ENCODE measurements around the gene HEBP2. TPM values are rescaled to one million over a fixed set of nuclear protein-coding genes. Genes with fewer than 3 reads are reported as not detected.

Gene HEBP2
- total and polyA plus RNA-seq, 3 experiments from 2014 or later = 27.2 to 42.0 (median 27.5) TPM

DNA sequence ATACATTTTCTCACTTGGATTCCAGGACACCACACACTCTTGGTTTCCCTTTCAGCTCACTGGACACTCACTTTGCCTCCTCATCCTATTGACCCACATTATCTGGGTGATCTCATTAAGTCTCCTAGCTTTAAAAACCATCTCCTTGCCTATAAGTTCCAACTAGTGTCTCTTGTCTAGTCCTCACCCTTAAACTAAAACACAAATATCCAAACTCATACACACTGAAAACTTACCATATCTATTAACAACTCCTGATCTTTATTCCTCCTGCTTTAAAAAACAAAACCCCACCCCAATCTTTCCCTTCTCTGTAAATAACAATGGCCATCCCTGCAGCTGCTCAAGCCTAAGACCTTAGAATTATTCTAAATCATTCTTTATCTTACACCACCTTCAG lies 29.8 kb upstream of the HEBP2 start:
- Histone ChIP-seq H3K36me3 (ENCODE audit: insufficient read depth, low read length) (no peaks in the 10 kb centered on the region), H3K9me3 (ENCODE audit: low read length) (no peaks in the 10 kb centered on the region), H3K27ac (ENCODE audit: low read depth, low read length) (no peak overlapping the region), H3K4me3 (ENCODE audit: low read length) (no peak overlapping the region), H3K4me1 (ENCODE audit: insufficient read depth, low read length) (no peaks in the 10 kb centered on the region), H3K27me3 (ENCODE audit: insufficient read depth, low read length, poor library complexity, severe bottlenecking) (no peaks in the 10 kb centered on the region)
- Mint-ChIP-seq H3K27me3 (peaks cover 7% of the 10 kb centered on the region in 2 donors), H3K36me3 (no peaks in the 10 kb centered on the region), H3K4me3 (no peak overlapping the region), H3K4me1 (no peaks in the 10 kb centered on the region), H3K27ac (no peak overlapping the region), H3K9me3 (no peaks in the 10 kb centered on the region)
- no peak for DNase-seq
- POLR2A ChIA-PET = no interaction called here
- CTCF ChIA-PET = no interaction called here

DNA sequence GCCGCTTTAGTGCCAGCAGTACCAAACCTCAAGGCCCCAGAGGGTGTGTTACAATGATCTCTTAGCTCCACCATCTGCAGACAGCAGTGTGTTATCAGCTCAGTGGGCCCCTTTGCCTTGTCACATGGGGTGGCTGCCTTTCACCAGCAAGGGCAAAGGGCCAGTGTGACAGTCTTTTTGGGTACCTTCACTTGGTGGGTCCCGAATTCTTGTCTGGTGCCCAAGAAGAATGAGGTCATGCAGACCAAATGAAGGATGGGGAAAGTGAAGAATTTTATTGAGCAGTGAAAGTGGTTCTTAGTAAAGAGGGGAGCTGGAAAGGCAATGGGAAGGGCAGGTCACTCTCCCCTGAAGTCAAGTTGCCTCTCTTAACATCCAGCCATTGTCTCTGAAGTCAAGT lies 29.2 kb upstream of the HEBP2 start:
- H3K9me3 ChIP-seq (ENCODE audit: low read length) = no peaks in the 10 kb centered on the region
- H3K27ac ChIP-seq (ENCODE audit: low read depth, low read length) = no peak overlapping the region
- H3K27me3 ChIP-seq (ENCODE audit: insufficient read depth, low read length, poor library complexity, severe bottlenecking) = no peaks in the 10 kb centered on the region
- Mint-ChIP-seq H3K27ac (no peak overlapping the region), H3K9me3 (no peaks in the 10 kb centered on the region), H3K4me1 (no peaks in the 10 kb centered on the region), H3K36me3 (no peaks in the 10 kb centered on the region), H3K4me3 (no peak overlapping the region), H3K27me3 (peaks cover 6 to 7% of the 10 kb centered on the region in 2 donors)
- ChIA-PET CTCF (no interaction called here), POLR2A (no interaction called here)
- H3K4me3 ChIP-seq (ENCODE audit: low read length) = no peak overlapping the region
- no peaks in the 10 kb centered on the region for H3K36me3 ChIP-seq (ENCODE audit: insufficient read depth, low read length)
- H3K4me1 ChIP-seq (ENCODE audit: insufficient read depth, low read length) = no peaks in the 10 kb centered on the region
- no peak for DNase-seq

DNA sequence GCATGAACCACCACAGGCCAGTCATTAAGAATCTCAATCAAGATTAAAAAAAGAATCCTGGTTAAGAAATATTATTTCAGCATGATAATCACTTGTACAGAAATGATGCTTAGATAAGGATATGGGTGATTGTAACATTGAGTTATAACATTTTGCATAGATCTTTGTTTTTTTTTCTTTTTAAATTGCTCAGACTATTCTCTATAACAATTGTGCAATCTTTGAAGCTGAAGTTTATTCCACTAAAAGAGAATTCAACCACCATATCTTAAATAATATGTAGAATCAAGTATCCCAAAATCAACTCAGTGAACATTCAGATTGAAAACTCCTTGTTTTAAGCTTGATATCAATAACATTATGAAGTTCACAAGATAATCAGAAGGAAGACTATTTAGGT lies 27.0 kb upstream of the HEBP2 start:
- H3K4me1 Mint-ChIP-seq = no peaks in the 10 kb centered on the region
- H3K9me3 Mint-ChIP-seq = no peaks in the 10 kb centered on the region
- H3K36me3 Mint-ChIP-seq = no peaks in the 10 kb centered on the region
- H3K4me1 ChIP-seq (ENCODE audit: insufficient read depth, low read length) = no peaks in the 10 kb centered on the region
- CTCF ChIA-PET = no interaction called here
- no peak overlapping the region for H3K4me3 Mint-ChIP-seq
- no peaks in the 10 kb centered on the region for H3K27me3 ChIP-seq (ENCODE audit: insufficient read depth, low read length, poor library complexity, severe bottlenecking)
- POLR2A ChIA-PET = no interaction called here
- no peaks in the 10 kb centered on the region for H3K36me3 ChIP-seq (ENCODE audit: insufficient read depth, low read length)
- peaks cover 4 to 7% of the 10 kb centered on the region in 2 donors for H3K27me3 Mint-ChIP-seq
- H3K4me3 ChIP-seq (ENCODE audit: low read length) = no peak overlapping the region
- no peak overlapping the region for H3K27ac ChIP-seq (ENCODE audit: low read depth, low read length)
- H3K27ac Mint-ChIP-seq = no peak overlapping the region
- no peak for DNase-seq
- no peaks in the 10 kb centered on the region for H3K9me3 ChIP-seq (ENCODE audit: low read length)

DNA sequence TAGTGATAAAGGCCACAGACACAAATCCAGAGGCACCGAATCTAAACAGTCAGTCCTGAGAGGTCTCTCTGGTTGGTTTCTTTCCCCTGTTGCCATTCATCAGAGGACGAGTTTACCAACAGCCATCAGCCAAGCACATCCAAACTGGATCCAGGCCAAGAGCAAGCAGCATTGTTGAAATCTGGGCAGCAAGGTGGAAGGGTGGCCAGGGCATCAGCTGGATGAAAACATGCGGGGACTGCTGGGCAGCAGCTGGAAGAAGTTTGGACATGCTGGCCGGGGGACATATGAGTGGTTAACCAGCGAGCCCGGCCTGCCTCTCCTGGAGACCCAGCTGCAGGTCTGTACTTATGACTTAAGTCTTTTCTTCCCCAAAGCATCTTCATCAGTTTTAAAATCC lies 26.2 kb upstream of the HEBP2 start, which contains the start of gene SMIM28:
TSS of gene SMIM28 (plus strand) at position 62 of the 400 bp plus-strand sequence. CDS start at position 230, 168 bp downstream.
- no peaks in the 10 kb centered on the region for H3K36me3 ChIP-seq (ENCODE audit: insufficient read depth, low read length)
- Mint-ChIP-seq H3K9me3 (no peaks in the 10 kb centered on the region), H3K27ac (no peak within 1 kb of the TSS), H3K4me1 (no peaks in the 10 kb centered on the region), H3K27me3 (peaks cover 4 to 11% of the 10 kb centered on the region in 2 donors), H3K4me3 (no peak within 1 kb of the TSS), H3K36me3 (no peaks in the 10 kb centered on the region)
- H3K9me3 ChIP-seq (ENCODE audit: low read length) = no peaks in the 10 kb centered on the region
- H3K4me1 ChIP-seq (ENCODE audit: insufficient read depth, low read length) = no peaks in the 10 kb centered on the region
- ChIA-PET POLR2A (no interaction called here), CTCF (no interaction called here)
- H3K27me3 ChIP-seq (ENCODE audit: insufficient read depth, low read length, poor library complexity, severe bottlenecking) = no peaks in the 10 kb centered on the region
- no peak within 1 kb of the TSS for H3K27ac ChIP-seq (ENCODE audit: low read depth, low read length)
- DNase-seq = no peak
- no peak within 1 kb of the TSS for H3K4me3 ChIP-seq (ENCODE audit: low read length)

DNA sequence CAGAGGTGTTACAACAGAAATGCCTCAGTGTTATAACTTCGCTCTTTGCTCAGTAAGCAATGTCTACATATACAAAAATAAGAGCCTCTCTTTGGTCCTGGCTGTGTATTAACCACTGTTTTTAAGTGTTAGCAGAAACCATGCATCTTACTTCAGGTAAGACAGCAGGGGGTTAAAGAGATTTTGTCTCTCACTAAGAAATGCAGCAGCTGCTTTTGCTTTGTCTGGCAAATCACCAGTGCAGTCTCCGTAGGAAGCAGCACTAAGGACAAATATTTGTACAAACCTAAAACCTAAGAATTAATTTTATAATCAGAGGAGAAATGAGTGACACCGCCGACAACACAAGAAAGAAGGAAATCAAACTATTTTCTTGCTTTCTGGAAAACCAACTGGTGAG lies 25.6 kb upstream of the HEBP2 start:
- H3K9me3 Mint-ChIP-seq = no peaks in the 10 kb centered on the region
- no peaks in the 10 kb centered on the region for H3K36me3 ChIP-seq (ENCODE audit: insufficient read depth, low read length)
- H3K4me3 Mint-ChIP-seq = no peak overlapping the region
- no peaks in the 10 kb centered on the region for H3K27me3 ChIP-seq (ENCODE audit: insufficient read depth, low read length, poor library complexity, severe bottlenecking)
- H3K27ac Mint-ChIP-seq = no peak overlapping the region
- H3K4me3 ChIP-seq (ENCODE audit: low read length) = no peak overlapping the region
- DNase-seq = no peak
- H3K4me1 ChIP-seq (ENCODE audit: insufficient read depth, low read length) = no peaks in the 10 kb centered on the region
- CTCF ChIA-PET = no interaction called here
- no peaks in the 10 kb centered on the region for H3K4me1 Mint-ChIP-seq
- peaks cover 6 to 12% of the 10 kb centered on the region in 2 donors for H3K27me3 Mint-ChIP-seq
- no peaks in the 10 kb centered on the region for H3K9me3 ChIP-seq (ENCODE audit: low read length)
- H3K36me3 Mint-ChIP-seq = no peaks in the 10 kb centered on the region
- H3K27ac ChIP-seq (ENCODE audit: low read depth, low read length) = no peak overlapping the region
- POLR2A ChIA-PET = no interaction called here

DNA sequence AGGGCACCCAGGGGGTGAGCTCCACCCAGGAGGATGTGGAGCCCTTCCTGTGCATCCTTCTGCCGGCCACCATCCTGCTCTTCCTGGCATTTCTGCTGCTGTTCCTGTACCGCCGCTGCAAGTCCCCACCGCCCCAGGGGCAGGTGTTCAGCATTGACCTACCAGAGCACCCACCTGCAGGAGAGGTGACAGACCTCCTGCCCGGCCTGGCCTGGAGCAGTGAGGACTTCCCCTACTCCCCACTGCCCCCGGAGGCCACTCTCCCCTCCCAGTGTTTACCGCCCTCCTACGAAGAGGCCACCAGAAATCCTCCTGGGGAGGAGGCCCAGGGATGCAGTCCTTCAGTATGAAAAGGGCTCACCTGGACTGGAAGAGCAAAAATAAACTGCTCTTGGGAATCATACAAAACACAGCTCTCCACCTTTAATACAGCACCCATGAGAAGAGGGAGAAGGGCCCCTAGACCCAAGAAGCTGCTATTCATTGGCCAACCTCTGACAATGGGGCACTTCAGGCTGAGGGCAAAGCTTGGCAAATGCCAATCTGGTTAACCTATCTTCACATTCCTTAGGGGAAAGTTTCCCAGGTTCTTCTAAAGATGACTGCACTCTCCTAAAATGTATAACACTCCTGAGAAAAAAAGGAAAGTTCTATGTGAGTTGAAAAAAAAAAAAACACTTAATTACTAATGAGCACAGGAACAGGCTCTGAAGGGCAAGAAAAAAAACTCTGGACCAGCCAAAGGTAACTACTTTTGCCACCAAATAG lies 21.3 kb upstream of the HEBP2 start:
- H3K27ac ChIP-seq (ENCODE audit: low read depth, low read length) = no peak overlapping the region
- no peaks in the 10 kb centered on the region for H3K4me1 Mint-ChIP-seq
- no peaks in the 10 kb centered on the region for H3K9me3 ChIP-seq (ENCODE audit: low read length)
- H3K36me3 ChIP-seq (ENCODE audit: insufficient read depth, low read length) = no peaks in the 10 kb centered on the region
- POLR2A ChIA-PET = no interaction called here
- no peaks in the 10 kb centered on the region for H3K9me3 Mint-ChIP-seq
- peak overlapping the region in 1 of 7 donors; percentile 0 for H3K4me3 Mint-ChIP-seq
- no peak overlapping the region for H3K27ac Mint-ChIP-seq
- peaks cover 7 to 12% of the 10 kb centered on the region in 2 donors for H3K27me3 Mint-ChIP-seq
- no peak for DNase-seq
- no peaks in the 10 kb centered on the region for H3K36me3 Mint-ChIP-seq
- H3K27me3 ChIP-seq (ENCODE audit: insufficient read depth, low read length, poor library complexity, severe bottlenecking) = no peaks in the 10 kb centered on the region
- CTCF ChIA-PET = no interaction called here
- no peak overlapping the region for H3K4me3 ChIP-seq (ENCODE audit: low read length)
- H3K4me1 ChIP-seq (ENCODE audit: insufficient read depth, low read length) = no peaks in the 10 kb centered on the region

DNA sequence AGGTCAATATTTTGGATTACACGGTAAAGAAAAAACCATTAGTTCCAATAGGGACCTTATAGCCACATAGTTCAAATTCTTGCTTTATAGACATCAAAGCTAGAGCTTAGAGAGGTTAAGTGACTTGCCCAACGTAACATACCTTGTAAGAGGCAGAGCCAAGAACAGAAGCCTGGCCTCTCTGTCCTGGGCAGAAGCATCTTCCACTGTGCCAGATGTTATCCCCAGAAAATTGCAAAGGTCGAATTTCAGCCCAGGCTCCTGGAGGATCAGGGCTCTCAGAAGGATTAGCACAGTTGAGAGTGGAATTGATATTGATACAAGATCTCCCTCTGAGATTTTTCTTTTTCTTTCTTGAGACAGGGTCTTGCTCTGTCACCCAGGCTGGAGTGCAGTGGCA lies 20.2 kb upstream of the HEBP2 start:
- Histone ChIP-seq H3K4me1 (ENCODE audit: insufficient read depth, low read length) (no peaks in the 10 kb centered on the region), H3K36me3 (ENCODE audit: insufficient read depth, low read length) (no peaks in the 10 kb centered on the region), H3K9me3 (ENCODE audit: low read length) (no peaks in the 10 kb centered on the region), H3K27ac (ENCODE audit: low read depth, low read length) (no peak overlapping the region), H3K27me3 (ENCODE audit: insufficient read depth, low read length, poor library complexity, severe bottlenecking) (no peaks in the 10 kb centered on the region), H3K4me3 (ENCODE audit: low read length) (no peak overlapping the region)
- no peak for DNase-seq
- ChIA-PET CTCF (no interaction called here), POLR2A (no interaction called here)
- Mint-ChIP-seq H3K4me3 (no peak overlapping the region), H3K27ac (no peak overlapping the region), H3K4me1 (no peaks in the 10 kb centered on the region), H3K36me3 (no peaks in the 10 kb centered on the region), H3K9me3 (no peaks in the 10 kb centered on the region), H3K27me3 (peaks cover 8 to 18% of the 10 kb centered on the region in 2 donors)

DNA sequence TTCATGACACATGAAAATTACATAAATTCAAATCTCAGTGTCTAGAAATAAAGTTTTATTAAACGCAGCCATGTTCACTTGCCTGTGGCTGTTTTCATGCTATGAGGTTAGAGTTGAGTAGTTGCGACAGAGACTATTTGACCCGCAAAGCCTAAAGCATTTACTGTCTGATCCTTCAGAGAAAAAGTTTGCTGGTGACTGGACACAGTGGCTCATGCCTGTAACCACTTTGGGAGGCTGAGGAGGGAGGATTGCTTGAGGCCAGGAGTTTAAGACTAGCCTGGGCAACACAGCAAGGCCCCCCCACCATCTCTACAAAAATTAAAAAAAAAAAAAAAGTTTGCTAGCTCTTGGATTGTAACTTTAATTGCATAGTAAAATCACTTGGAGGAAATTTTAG lies 17.1 kb upstream of the HEBP2 start:
- DNase-seq = no peak
- Histone ChIP-seq H3K9me3 (ENCODE audit: low read length) (no peaks in the 10 kb centered on the region), H3K27me3 (ENCODE audit: insufficient read depth, low read length, poor library complexity, severe bottlenecking) (no peaks in the 10 kb centered on the region), H3K27ac (ENCODE audit: low read depth, low read length) (no peak overlapping the region), H3K4me3 (ENCODE audit: low read length) (no peak overlapping the region), H3K36me3 (ENCODE audit: insufficient read depth, low read length) (no peaks in the 10 kb centered on the region), H3K4me1 (ENCODE audit: insufficient read depth, low read length) (no peaks in the 10 kb centered on the region)
- no peak overlapping the region for H3K27ac Mint-ChIP-seq
- POLR2A ChIA-PET = no interaction called here
- no peaks in the 10 kb centered on the region for H3K4me1 Mint-ChIP-seq
- H3K4me3 Mint-ChIP-seq = no peak overlapping the region
- peaks cover 9 to 37% of the 10 kb centered on the region in 2 donors for H3K27me3 Mint-ChIP-seq
- no peaks in the 10 kb centered on the region for H3K36me3 Mint-ChIP-seq
- CTCF ChIA-PET = no interaction called here
- H3K9me3 Mint-ChIP-seq = no peaks in the 10 kb centered on the region

Data from CD8-positive, alpha-beta memory T cell (primary cell).